Hematopoietic multipotent progenitor cell (in vitro differentiated cells): ENCODE results near the gene ASTN2. TPM values are rescaled to one million over a fixed set of nuclear protein-coding genes. Genes with fewer than 3 reads are reported as not detected.

Experiments
- DNase-seq, 3 donors: peaks; one replicate each; pipeline ENCODE4 v3.0.0-alpha.2; 2011 to 2015; ENCODE audit warnings: low read depth in 2 of 3, low spot score in 2 of 3
- total RNA-seq: library from RNA; depleted of rRNA; stranded (reverse); fragments of >200 nt; gene quantifications from one replicate; pipeline ENCODE4 v1.2.3, GENCODE V29; 2012

The ASTN2 gene
- 1.3 TPM for total RNA-seq

- no peak for DNase-seq
Observed at GRCh38 chr9:117414906-117415331, at the start of gene ASTN2. TSS of gene ASTN2 (minus strand) at chr9:117415057. CDS start at chr9:117414938, 119 bp downstream.

- no peak for DNase-seq
Observed at GRCh38 chr9:117462861-117463260, 48.0 kb upstream of the ASTN2 start.

- DNase-seq, result no peak
Observed at GRCh38 chr9:117461386-117461785, 46.5 kb upstream of the ASTN2 start.

- DNase-seq, result no peak
Observed at GRCh38 chr9:117460743-117461142, 45.9 kb upstream of the ASTN2 start.

GRCh38 chr9:117459913-117460312, 45.1 kb upstream of the ASTN2 start:
- DNase-seq, result no peak

- DNase-seq, result no peak
Observed at GRCh38 chr9:117458066-117458465, 43.2 kb upstream of the ASTN2 start.

- DNase-seq, result no peak
Observed at GRCh38 chr9:117454711-117455110, 39.9 kb upstream of the ASTN2 start.

GRCh38 chr9:117453737-117454136, 38.9 kb upstream of the ASTN2 start:
- no peak for DNase-seq

GRCh38 chr9:117451311-117451710, 36.5 kb upstream of the ASTN2 start:
- DNase-seq, result no peak

- no peak for DNase-seq
Observed at GRCh38 chr9:117448066-117448465, 33.2 kb upstream of the ASTN2 start.

- no peak for DNase-seq
Observed at GRCh38 chr9:117445631-117446030, 30.8 kb upstream of the ASTN2 start.

- DNase-seq, result no peak
Observed at GRCh38 chr9:117444501-117444900, 29.6 kb upstream of the ASTN2 start.

- DNase-seq, result no peak
Observed at GRCh38 chr9:117437283-117437682, 22.4 kb upstream of the ASTN2 start.

GRCh38 chr9:117435630-117436261, 20.9 kb upstream of the ASTN2 start:
- DNase-seq, result no peak

GRCh38 chr9:117434566-117434965, 19.7 kb upstream of the ASTN2 start:
- no peak for DNase-seq

- DNase-seq, result no peak
Observed at GRCh38 chr9:117430813-117431212, 16.0 kb upstream of the ASTN2 start.

GRCh38 chr9:117427357-117427913, 12.6 kb upstream of the ASTN2 start:
- DNase-seq, result no peak

GRCh38 chr9:117425566-117425965, 10.7 kb upstream of the ASTN2 start:
- DNase-seq, result no peak

GRCh38 chr9:117424291-117424690, 9.4 kb upstream of the ASTN2 start:
- no peak for DNase-seq

GRCh38 chr9:117418111-117418510, 3.3 kb upstream of the ASTN2 start:
- DNase-seq, result no peak

GRCh38 chr9:117416856-117417255, 2.0 kb upstream of the ASTN2 start:
- no peak for DNase-seq

- DNase-seq, result no peak
Observed at GRCh38 chr9:117415358-117415914, 579 bp upstream of the ASTN2 start.
